CD4-positive, alpha-beta T cell treated with Interleukin-21 for 1 hour (primary cell): Measurements from ENCODE around the gene TP53BP1.
"Not testable (repeated sequence)": the region's sequence is repeated elsewhere in the genome, so short reads cannot be mapped to it uniquely, and the experiment has no call there.

Experiments used
- DNase-seq: peaks from one replicate; pipeline ENCODE4 v3.0.0-alpha.2; 2020

Gene TP53BP1

DNA sequence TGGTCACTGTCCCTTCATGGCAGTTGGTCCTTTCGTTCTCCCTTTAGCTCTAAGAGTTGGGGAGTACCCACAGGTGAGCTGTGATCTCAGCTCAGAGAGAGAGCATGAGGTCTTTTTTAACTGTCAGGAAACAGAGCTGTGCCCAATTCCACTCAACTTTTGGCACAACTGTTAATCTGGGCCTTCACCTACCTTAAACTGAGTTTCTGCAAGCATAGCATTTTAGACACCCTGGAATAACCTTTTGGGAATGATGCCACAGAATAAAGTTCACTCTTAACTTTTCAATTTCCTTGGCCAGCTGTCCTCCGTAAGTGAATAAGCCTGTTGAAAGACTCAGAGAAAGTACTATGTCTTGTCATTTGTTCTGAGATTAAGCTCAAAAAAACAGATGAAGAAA lies 86.1 kb downstream of the TP53BP1 start:
- no peak for DNase-seq

DNA sequence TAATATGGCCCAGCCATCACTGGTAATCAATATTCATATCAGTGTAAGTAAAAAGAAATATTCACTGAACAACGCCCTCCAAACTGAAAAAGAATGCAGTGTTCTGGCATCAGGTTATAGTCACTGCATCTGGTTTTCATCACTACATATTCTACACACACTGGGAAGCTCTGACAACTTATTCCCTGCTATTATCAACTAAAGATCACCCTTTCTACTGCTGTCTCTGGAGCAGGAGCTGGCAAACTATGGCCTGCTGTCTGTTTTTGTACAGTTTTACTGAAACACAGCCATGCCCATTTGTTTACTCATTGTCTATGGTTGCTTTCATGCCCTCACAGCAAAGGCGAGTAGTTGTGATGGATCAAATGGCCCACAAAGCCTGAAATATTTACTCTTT lies 86.8 kb downstream of the TP53BP1 start:
- DNase-seq = no peak

DNA sequence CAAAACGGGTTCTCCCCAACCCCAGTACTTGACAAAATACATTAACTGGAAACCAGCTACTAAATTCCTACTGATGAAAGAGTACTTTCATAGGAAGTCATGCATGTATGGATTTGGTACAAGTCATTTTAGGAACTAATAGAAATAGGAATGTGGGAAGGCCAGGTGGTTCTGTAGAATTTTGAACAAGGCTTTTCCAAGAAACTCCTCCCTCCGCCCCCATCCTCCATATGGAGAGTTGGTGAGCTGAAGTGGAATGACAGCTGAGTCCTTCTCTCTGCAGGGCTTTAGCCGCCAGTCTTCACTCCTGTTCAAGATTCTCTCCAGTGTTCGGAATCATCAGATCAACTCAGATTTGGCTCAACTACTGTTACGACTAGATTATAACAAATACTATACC lies 88.8 kb downstream of the TP53BP1 start:
- no peak for DNase-seq

DNA sequence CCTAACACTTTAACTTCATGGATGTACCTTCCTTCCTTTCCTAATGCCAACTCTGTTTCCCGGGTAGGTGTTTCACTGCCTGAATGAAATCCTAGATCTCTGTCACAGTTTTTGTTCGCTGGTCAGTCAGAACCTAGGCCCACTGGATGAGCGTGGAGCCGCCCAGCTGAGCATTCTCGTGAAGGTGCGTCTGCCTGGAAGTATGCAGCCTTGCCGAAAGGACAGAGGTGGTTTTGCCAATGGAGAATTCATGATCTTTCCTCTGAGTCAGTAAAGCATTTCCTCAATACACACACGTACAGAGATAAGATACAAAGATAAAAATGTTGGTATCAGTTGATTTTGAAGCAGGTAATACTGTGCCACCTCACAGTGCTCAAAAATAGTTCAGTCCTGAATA lies 89.3 kb downstream of the TP53BP1 start:
- DNase-seq = no peak

DNA sequence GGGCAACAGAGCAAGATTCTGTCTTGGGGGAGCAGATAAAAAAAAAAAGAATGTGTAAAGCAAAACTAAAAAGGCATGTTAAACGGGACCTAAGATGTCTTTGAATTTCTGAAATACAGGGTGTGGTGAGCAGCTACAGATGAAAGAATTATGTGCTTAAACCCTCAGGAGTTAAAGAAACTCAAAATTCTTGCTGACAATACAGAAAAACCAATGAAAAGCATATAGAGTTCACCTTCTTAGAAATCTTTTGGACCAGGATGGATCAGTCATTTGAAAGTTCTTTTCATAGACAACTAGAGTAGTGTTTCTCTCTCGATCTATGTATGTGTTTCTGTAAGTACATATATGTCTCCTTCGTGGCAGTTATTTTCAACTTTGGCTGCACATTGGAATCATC lies 90.7 kb downstream of the TP53BP1 start:
- DNase-seq = no peak

DNA sequence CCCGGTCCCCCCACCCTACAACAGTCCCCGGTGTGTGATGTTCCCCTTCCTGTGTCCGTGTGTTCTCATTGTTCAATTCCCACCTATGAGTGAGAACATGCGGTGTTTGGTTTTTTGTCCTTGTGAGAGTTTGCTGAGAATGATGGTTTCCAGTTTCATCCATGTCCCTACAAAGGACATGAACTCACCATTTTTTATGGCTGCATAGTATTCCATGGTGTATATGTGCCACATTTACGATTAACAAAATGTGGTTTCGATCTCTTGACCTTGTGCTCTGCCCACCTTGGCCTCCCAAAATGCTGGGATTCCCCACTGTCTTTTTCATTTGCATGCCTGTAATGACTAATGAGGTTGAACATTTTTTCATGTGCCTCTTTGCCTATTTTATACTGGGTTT lies 99.4 kb downstream of the TP53BP1 start:
- not testable (repeated sequence) for DNase-seq

DNA sequence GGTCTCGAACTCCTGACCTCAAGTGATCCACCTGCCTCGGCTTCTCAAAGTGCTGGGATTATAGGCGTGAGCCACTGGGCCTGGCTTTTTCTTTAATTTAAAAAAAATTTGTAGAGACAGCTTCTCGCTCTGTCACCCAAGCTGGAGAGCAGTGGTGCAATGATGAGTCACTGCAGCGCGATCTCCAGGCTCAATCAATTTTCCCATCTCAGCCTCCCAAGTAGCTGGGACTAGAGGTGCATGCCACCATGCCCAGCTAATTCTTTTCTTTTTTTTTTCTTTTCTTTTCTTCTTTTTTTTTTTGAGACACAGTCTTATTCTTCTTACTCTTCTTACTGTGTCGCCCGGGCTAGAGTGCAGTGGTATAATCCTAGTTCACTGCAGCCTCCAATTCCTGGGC lies 102.2 kb downstream of the TP53BP1 start:
- no peak for DNase-seq

DNA sequence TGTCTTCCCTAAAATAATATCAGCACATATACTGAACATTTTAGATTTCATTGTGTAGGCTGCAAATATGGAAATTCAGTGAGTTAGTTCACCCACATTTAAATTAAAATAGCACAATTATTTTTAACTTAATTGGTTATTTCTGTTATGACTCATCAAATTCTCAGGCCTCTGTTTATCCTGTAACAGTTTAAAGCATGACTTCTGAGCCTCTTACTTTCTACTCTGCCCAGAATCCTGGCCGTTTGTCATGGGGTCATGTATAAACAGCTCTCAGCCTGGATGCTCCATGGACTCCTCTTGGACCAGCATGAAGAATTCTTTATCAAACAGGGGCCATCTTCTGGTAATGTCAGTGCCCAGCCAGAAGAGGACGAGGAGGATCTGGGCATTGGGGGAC lies 109.9 kb downstream of the TP53BP1 start:
- no peak for DNase-seq

DNA sequence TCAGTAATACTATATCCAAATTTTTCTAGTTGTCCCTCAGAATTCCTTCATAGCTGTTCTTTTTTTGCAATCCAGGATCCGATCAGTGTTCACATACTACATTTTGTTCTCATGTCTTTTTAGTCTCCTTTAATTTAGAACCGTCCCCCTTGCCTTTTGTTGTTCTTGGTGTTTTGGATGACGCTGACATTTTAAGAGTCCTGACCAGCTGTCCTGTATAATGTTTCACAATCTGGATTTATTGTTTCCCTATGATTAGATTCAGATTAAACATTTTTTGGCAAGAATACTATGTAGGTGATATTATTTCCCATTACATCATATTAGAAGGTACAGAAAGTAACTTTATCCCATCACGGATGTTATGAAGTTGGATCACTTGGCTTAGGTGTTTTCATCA lies 110.6 kb downstream of the TP53BP1 start:
- DNase-seq = no peak

DNA sequence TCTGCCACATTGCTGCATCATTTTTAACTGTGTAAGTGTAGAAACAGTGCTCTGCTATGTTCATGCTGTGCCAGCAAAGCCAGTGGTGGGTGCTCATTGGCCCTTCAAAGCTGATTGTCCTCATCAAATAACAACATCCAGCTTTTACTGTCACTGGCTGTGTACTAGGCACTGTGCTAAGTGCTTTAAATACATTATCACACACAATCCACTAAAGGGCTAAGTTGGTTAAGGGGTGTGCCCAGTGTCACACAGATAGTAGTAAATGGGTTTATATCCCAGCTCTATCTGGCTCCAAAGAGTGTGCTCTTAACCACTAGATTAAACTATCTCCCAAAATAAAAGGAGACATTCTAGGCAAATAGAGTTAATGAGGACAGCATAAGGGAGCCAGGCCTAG lies 114.4 kb downstream of the TP53BP1 start:
- DNase-seq = no peak

DNA sequence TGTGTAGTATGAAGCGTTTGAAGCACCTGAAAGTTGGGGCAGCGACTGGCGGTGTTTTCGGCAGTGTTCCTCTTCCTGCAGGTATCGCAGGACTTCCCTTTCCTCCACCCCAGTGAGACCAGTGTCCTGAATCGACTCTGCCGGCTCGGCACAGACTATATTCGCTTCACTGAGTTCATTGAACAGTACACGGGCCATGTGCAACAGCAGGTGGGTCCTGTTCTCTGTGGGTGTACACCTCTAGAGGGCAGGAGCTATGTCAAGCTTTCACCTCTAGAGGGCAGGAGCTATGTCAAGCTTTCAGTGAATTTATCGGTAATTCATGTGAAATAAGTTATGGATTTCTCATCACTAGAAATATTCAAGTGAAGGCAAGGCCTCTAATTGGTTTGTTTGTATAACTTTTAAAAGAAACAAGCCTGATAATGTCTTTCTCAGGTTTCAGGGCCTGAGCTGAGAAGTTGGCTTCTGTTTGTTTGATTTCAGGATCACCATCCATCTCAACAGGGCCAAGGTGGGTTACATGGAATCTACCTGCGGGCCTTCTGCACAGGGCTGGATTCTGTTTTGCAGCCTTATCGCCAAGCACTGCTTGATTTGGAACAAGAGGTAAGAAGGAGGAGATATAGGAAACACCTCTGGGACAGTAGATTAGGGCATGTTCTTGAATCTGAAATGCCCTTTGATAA lies 116.8 kb downstream of the TP53BP1 start:
- DNase-seq = peak; percentile 55

DNA sequence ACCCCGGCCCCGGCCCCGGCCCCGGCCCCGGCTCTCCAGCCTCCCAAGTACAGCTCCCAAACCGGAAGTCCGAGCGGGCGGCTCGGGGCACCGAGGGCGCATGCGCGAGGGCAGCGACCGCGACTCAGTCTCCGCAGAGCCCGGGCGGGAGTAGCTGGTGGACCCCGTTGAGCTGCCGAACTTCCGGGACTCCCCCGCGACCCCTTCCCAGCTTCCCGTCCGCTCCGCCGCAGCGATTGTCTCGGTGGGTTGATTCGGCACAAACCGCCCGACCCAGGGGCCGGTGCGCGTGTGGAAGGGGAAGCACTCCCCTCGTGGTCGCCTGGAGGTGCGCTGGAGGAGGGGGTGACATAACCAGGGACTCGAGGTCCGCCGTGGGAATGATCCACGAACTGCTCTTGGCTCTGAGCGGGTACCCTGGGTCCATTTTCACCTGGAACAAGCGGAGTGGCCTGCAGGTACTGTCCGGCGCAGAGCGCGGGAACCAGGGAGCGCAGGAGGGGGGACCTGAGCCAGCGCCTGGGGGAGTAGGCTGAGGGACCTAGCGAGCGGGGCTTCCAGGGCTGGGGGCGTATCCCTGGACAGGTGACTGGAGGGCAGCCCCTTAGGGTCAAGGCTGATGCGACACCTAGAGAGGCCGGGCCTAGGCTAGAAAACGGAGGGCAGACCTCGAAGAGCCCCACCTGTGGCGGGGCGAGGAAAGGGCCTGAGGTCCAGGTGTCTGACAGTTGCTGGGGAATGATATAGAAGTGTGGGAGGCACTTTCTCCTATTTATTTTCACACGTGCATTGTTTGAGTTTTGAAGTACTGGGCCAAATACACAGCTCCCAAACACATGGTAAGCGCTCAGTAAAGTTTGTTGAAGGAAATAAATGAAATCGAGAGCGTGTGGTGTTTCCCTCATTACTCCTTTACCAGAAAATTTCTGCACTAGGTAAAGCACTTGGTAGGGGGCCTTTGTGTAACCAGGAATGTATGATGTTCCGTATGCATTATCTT lies 121.7 kb downstream of the TP53BP1 start, which contains the start of the genes TUBGCP4 and ZSCAN29:
Gene TUBGCP4 (plus strand): TSS at position 127 of the 1,000 bp plus-strand sequence. CDS start 254 bp downstream, at position 381.
Gene ZSCAN29 (minus strand): TSS at position 69 of the 1,000 bp plus-strand sequence. CDS start 1,130 bp downstream, outside the sequence.
- DNase-seq = peak; percentile 77

DNA sequence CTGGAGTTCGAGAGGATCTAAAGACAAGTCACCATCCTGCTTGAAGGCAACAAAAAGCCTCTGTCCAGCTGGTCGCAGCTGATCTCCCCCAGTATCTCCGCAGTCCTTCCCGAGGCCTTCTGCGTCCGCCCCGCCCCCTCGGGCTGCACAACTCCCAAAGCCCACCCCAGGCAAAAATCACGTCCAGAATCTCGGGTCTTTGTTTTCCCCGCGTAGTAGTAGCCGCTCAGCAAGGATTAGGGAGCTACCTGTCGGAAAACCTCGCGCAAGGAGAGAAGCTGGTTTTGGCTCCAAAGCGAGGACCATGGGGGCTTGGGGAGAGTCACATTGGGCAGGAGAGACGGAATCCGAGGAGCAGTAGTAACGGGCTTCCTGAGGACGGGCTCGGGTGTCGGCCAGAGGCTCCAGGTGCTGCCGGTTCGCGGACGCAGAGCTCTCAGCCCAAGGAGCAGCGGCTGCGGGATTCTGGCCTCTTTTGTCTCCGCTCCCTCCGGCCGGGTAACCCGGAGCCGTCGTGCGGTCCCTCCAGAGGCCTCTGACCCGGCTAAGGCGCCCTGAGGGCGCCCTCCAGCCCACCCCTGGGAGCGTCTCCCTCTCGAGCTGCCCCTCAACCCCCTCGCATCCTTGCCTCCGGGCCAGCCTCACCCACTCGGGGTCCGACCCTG lies 122.5 kb downstream of the TP53BP1 start:
- no peak for DNase-seq

DNA sequence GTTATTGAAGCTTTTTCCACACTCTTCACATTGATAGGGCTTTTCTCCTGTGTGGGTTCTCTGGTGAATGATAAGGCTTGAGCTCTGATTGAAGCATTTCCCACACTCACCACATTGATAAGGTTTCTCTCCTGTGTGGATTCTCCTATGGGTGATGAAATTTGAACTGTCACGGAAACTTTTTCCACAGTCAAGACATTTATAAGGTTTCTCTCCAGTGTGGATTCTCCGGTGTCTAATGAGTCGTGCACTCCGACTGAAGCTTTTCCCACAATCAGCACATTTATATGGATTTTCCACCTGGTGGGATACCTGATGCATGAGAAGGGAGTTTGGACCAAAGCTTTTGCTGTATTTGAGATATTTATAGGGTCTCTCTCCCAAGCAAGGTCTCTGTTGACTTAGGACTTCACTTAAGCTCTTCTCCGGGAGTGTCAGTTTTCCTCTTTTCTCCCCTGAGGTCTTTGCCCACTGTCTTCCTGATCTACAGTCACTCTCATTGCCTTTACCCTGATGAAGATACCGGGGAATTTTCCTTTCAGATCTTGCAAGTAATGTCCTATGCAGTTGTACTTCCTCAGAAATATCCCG lies 131.5 kb downstream of the TP53BP1 start:
- no peak for DNase-seq

DNA sequence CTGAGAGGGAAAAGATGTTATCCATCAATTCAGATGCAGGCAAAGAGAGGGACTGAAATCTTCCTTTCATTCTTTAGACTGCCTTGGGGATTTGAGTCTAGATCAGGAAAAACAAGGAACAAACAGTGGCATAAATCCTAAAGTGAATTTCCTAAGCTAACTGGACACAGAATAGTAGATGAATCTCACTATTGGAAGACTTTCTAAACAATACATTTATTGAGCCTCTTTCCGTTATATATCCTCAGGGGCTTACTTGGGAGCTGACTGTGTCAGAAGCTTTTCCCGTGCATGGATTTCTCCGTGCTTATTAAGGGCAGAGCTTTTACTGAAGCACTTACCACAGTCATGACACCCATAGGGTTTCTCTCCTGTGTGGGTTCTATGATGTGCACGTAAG lies 132.1 kb downstream of the TP53BP1 start:
- DNase-seq = no peak
